H1 (cell line): ENCODE results near the gene RGL2. TPM values are rescaled to one million over a fixed set of nuclear protein-coding genes. Genes with fewer than 3 reads are reported as not detected.

Experiments used
- ASH2L ChIP-seq: fragments of 200-600, 300-600 bp; sonication (generic); IDR thresholded peaks from one replicate; pipeline ENCODE4 v1.7.1; 2017; ENCODE audit warnings: low read length
- BACH1 ChIP-seq: IDR thresholded peaks from 2 replicates; pipeline ENCODE4 v1.6.1; 2012; ENCODE audit warnings: low read length, improper control_type of control experiment
- BRCA1 ChIP-seq: IDR thresholded peaks from 2 replicates; pipeline ENCODE4 v1.6.1; 2012; ENCODE audit warnings: low read depth, low read length, improper control_type of control experiment
- CBX5 ChIP-seq: fragments of 300-800, 300-1000 bp; sonication (generic); IDR thresholded peaks from 2 replicates; pipeline ENCODE4 v1.7.1; 2016; ENCODE audit warnings: antibody characterized with exemption, low read length, low read depth
- CBX8 ChIP-seq: fragments of 300-800, 300-1000 bp; sonication (generic); IDR thresholded peaks from 2 replicates; pipeline ENCODE4 v1.7.1; 2016; ENCODE audit warnings: low read depth, low read length, borderline replicate concordance
- CTBP2 ChIP-seq: IDR thresholded peaks from 2 replicates; pipeline ENCODE4 v1.7.0; 2011; ENCODE audit warnings: borderline replicate concordance, mild to moderate bottlenecking, moderate library complexity, mixed read lengths, low read length; ENCODE audit not compliant: insufficient read depth, insufficient read length
- EGR1 ChIP-seq: IDR thresholded peaks from 2 replicates; pipeline ENCODE4 v1.6.1; 2011; ENCODE audit warnings: low read depth, low read length, borderline replicate concordance
- FOSL1 ChIP-seq: IDR thresholded peaks from 2 replicates; pipeline ENCODE4 v1.6.1; 2011; ENCODE audit warnings: mild to moderate bottlenecking, low read depth, low read length, moderate library complexity; ENCODE audit not compliant: insufficient read depth
- GTF2F1 ChIP-seq: IDR thresholded peaks from 2 replicates; pipeline ENCODE4 v1.6.1; 2012; ENCODE audit warnings: low read depth, low read length, improper control_type of control experiment, borderline replicate concordance
- HDAC6 ChIP-seq: IDR thresholded peaks from one replicate; pipeline ENCODE4 v1.7.1; 2012; ENCODE audit warnings: low read depth, mild to moderate bottlenecking, inconsistent platforms, low read length, moderate library complexity
- JUN ChIP-seq: IDR thresholded peaks from 2 replicates; pipeline ENCODE4 v1.6.1; 2011; ENCODE audit warnings: low read depth, mild to moderate bottlenecking, improper control_type of control experiment, low read length
- JUND ChIP-seq: IDR thresholded peaks from 2 replicates; pipeline ENCODE4 v1.6.1; 2011; ENCODE audit warnings: mild to moderate bottlenecking, improper control_type of control experiment, low read length
- KDM4A ChIP-seq: IDR thresholded peaks from one replicate; pipeline ENCODE4 v1.7.1; 2012; ENCODE audit warnings: low read depth, mild to moderate bottlenecking, moderate library complexity, low read length, inconsistent platforms; ENCODE audit not compliant: severe bottlenecking
- MAFK ChIP-seq: IDR thresholded peaks from 2 replicates; pipeline ENCODE4 v1.6.1; 2012; ENCODE audit warnings: low read depth, mild to moderate bottlenecking, improper control_type of control experiment, low read length
- NANOG ChIP-seq: IDR thresholded peaks from 2 replicates; pipeline ENCODE4 v1.6.1; 2011; ENCODE audit warnings: low read length, low read depth, mild to moderate bottlenecking, inconsistent platforms; ENCODE audit not compliant: insufficient read depth, poor library complexity, severe bottlenecking
- NRF1 ChIP-seq: IDR thresholded peaks from 2 replicates; pipeline ENCODE4 v1.6.1; 2011; ENCODE audit warnings: mild to moderate bottlenecking, low read depth, low read length, improper control_type of control experiment
- PHF8 ChIP-seq: fragments of 200-600 bp; sonication (generic); conservative IDR thresholded peaks from 2 replicates; pipeline ENCODE4 v1.7.1; 2012; ENCODE audit warnings: low read depth, mild to moderate bottlenecking, inconsistent platforms, low read length, moderate library complexity
- POLR2A ChIP-seq, 2 experiments: IDR thresholded peaks; 1 replicate in 1 of 2; 2 replicates in 1 of 2; pipeline ENCODE4 v1.6.1; 2011; ENCODE audit warnings: low read depth in 2 of 2, low read length in 2 of 2, mild to moderate bottlenecking in 2 of 2; ENCODE audit errors: control extremely low read depth in 1 of 2
- RFX5 ChIP-seq: IDR thresholded peaks from 2 replicates; pipeline ENCODE4 v1.6.1; 2011; ENCODE audit warnings: low read depth, low read length, improper control_type of control experiment, borderline replicate concordance
- SIRT6 ChIP-seq: IDR thresholded peaks from one replicate; pipeline ENCODE4 v1.7.1; 2012; ENCODE audit warnings: low read length, inconsistent platforms
- SP1 ChIP-seq: IDR thresholded peaks from 2 replicates; pipeline ENCODE4 v1.6.1; 2011; ENCODE audit warnings: low read depth, low read length
- SP2 ChIP-seq: IDR thresholded peaks from 2 replicates; pipeline ENCODE4 v1.6.1; 2012; ENCODE audit warnings: mild to moderate bottlenecking, low read length, inconsistent platforms
- SRF ChIP-seq: IDR thresholded peaks from 2 replicates; pipeline ENCODE4 v1.6.1; 2011; ENCODE audit warnings: mild to moderate bottlenecking, low read depth, low read length, moderate library complexity
- SUZ12 ChIP-seq: fragments of 200-600 bp; sonication (generic); IDR thresholded peaks from 2 replicates; pipeline ENCODE4 v1.6.1; 2012; ENCODE audit warnings: mild to moderate bottlenecking, inconsistent platforms, low read length, moderate library complexity, mixed read lengths
- ZNF274 ChIP-seq: IDR thresholded peaks from 2 replicates; pipeline ENCODE4 v1.7.0; 2012; ENCODE audit warnings: low read length, borderline replicate concordance; ENCODE audit errors: extremely low read depth
- polyA plus RNA-seq, 7 experiments: library from polyadenylated mRNA; depleted of rRNA in 3 of 7; stranded (reverse) in 5 of 7; unstranded in 2 of 7; fragments of >200 nt in 5 of 7; fragments of 200-250 nt in 2 of 7; gene quantifications; 1 replicate in 5 of 7; 2 replicates in 1 of 7; 4 replicates in 1 of 7; pipeline versions ENCODE4 v1.2.1 to v1.2.3, GENCODE V29; 2011 to 2013; ENCODE audit warnings: missing spikeins in 2 of 7, mixed read lengths in 2 of 7
- total RNA-seq: library from RNA; stranded (reverse); fragmentation: NEBNext Ultra II Directional; extraction: Animal tissue kit (Norgen Biotek cat#: 25700); gene quantifications from 2 replicates; pipeline ENCODE4 v1.2.1, GENCODE V29; 2021
- TF ChIP-seq, protein P1 (sequence below): IDR thresholded peaks from 2 replicates; pipeline ENCODE4 v1.6.1; 2012; ENCODE audit warnings: inconsistent platforms

RGL2 gene
- total and polyA plus RNA-seq, 2 of the 8 experiments (the other 6 are each of a cell fraction or from before 2014, with no cell fraction given) = 58.1 to 80.3 TPM

DNA sequence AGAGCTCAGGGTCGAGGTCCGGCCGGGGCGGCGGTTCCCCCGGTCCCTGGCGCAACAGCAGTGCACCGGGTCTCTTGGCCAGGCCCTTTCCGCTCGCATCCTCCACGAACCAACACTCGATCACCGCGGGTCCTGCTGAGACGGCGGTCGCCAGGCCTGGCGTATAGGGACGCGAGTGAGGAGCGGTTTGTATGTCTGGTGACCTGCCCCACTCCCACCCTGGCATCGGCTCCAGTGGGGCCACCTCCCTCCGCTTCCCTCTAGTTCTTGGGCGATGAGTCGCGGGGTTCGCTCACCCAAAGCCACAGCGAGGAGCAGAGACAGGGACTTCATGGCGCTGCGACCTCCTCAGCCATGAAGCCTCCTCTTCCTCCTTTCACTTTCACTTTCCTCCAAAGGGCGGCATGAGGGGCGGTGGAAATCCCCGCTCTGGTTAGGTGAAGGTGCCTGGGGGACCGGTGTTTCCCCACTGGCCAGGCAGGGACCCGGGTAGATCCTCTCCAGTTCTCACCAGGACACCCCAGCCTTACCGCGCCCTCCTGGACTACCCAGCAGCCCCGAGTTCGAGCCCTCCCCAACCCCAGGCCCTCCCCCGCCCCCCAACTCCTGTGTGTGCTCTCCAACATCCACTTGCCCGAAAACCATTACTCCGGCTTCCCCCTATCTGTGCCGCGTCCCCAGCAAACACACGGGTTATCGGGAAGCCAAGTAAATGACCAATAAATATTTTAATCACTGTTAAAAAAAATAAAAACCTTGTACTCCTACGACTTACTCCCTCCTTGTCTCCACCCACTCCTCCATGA lies 15.2 kb upstream of the RGL2 start, which contains the start of gene TAPBP (continued):
- TF ChIP-seq KDM4A (peak; percentile 70), CBX5 (no peak), PHF8 (0 out of 2 replicates have a peak, but pooled peaks have one; percentile 41), JUN (no peak), CBX8 (no peak), MAFK (no peak), SP1 (no peak), BACH1 (no peak; the same call in 1 of the 2 replicates), NRF1 (no peak), POLR2A (IDR thresholded peaks at IDR 0.05; ENCODE audit: control extremely low read depth in 1 of 2, low read depth in 2 of 2, low read length in 2 of 2) (peak in 1 of 2 experiments; percentile 50; a peak in 1 of 3 replicates), SP2 (no peak), ASH2L (no peak), NANOG (no peak), JUND (no peak), SRF (no peak), CTBP2 (no peak), RFX5 (no peak), ZNF274 (no peak), SUZ12 (0 out of 2 replicates have a peak, but pooled peaks have one; percentile 27), EGR1 (no peak), BRCA1 (no peak), HDAC6 (no peak), SIRT6 (no peak), GTF2F1 (no peak), FOSL1 (no peak)
- TF ChIP-seq, protein P1, sequence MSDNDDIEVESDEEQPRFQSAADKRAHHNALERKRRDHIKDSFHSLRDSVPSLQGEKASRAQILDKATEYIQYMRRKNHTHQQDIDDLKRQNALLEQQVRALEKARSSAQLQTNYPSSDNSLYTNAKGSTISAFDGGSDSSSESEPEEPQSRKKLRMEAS = no peak
